Hippocampal formation (tissue), 2 donors: ENCODE results near the gene CD244.
"Not testable (repeated sequence)": the region's sequence is repeated elsewhere in the genome, so short reads cannot be mapped to it uniquely, and the experiment has no call there.

Source experiments
- DNase-seq, 2 donors: peaks; one replicate each; lab custom pipeline; 2025; lab: John Stamatoyannopoulos, UW

The CD244 gene

DNA sequence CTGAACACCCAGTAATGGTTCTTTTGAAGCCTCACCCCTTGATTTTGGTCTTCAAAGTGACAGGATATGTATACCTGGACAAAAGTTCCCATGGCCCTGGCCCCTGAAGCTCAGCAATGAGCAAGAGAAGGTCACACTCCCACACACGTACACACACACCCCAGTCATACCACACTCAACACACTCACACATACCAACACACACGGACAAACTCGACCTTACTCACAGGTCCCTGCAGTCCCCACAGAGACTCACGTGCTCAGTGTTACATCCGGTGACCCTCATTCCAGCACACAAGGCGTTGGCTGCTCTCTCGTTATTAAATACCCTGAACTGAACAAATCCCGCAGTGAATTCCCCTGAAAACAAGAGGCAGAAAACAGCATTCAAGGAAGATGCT, 16.4 kb upstream of the CD244 start:
- no peak for DNase-seq

DNA sequence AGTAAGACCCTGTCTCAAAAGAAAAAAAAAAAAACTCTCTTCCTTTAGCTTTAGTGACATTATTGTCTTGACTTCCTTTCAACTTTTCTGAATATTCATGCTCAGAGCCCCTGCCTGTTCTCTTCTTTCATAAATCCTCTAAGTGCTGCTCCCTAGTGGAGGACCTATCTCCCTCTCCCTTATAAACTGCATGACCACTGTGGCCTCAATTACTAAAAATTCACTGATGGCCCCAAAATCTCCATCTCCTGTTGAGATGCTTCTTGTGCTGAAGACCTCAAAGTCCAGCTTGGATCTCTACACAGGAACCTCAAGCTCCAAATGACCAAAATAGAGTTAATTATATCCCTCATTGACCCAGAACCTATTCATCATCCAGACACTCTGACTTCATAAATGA, 14.5 kb upstream of the CD244 start:
- DNase-seq: no peak

DNA sequence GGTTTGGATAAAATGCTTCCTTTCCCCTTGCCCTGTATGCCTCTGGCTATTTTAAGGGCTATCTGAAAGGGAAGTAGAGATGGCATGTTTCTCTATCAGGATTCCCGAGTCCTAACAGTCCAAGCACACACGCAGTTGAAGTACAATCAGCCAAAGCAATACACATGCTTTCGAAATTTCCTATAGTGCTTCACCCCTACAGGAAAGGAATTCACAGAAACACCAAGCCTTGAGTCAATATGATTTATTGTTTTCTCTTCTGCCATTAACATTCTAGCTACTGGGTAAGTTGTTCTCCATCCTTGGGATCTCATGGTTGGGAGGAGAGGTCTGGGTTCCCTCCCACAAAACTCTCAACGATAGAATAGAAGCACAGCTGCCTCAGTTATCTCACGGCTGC, 13.6 kb upstream of the CD244 start:
- DNase-seq: no peak

DNA sequence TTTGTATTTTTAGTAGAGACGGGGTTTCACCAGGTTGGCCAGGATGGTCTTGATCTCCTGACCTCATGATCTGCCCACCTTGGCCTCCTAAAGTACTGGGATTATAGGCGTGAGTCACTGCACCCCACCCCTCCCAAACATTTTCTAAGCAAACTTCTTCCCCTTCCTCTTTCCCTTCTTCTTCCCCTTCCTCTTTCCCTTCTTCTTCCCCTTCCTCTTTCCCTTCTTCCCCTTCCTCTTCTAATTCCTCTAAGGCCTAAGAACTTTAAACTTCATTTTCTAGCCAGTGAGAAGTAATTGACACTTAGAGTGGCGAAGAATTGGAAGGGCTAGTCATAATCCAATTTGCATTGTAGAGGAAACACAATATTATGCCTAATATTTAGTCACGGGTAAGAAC, 12.9 kb upstream of the CD244 start:
- DNase-seq: not testable (repeated sequence)

DNA sequence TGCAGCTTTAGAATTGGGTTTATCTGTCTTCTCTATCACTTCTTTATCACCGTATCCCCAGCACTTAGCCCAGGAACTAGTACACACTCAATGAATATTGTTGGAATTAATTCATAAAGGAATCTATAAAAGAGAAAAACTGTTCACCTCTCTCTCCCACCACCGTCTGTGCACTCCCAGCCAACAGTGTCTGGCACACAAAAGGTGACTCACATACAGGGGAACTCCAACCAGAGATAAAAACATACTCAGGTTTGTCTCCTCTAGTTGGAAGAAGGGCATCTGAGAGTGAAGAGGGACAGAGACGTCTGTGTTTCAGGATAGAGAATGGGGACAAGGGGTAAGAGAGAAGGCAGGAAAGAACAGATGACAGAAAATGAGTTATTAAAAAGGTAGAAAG, 12.2 kb upstream of the CD244 start:
- no peak for DNase-seq

DNA sequence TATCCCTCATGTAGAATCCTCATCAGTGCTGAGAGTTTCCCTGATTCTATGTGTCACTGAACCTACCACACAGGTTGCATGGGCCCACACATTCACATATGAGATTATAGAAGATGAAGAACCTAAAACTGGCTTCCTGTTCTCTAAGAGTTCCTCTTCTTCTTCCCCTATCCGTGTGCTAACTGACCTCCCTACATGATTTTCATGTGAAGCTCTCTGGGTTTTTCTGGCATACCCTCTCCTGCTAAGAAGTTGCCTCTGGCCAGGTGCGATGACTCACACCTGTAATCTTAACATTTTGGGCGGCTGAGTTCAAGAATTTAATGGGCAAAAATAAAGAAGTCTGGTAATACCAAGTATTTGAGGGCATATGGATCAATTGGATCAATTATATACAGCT, 5.5 kb upstream of the CD244 start:
- DNase-seq: no peak

DNA sequence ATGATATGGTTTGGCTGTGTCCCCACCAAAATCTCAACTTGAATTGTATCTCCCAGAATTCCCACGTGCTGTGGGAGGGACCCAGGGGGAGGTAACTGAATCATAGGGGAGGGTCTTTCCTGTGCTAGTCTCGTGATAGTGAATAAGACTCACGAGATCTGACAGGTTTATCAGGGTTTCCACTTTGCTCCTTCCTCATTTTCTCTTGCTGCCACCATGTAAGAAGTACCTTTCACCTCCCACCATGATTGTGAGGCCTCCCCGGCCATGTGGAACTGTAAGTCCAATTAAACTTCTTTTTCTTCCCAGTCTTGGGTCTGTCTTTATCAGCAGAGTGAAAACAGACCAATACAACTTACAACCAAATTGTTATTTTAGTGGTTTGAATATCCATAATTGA, 5.0 kb upstream of the CD244 start:
- DNase-seq: not testable (repeated sequence)

DNA sequence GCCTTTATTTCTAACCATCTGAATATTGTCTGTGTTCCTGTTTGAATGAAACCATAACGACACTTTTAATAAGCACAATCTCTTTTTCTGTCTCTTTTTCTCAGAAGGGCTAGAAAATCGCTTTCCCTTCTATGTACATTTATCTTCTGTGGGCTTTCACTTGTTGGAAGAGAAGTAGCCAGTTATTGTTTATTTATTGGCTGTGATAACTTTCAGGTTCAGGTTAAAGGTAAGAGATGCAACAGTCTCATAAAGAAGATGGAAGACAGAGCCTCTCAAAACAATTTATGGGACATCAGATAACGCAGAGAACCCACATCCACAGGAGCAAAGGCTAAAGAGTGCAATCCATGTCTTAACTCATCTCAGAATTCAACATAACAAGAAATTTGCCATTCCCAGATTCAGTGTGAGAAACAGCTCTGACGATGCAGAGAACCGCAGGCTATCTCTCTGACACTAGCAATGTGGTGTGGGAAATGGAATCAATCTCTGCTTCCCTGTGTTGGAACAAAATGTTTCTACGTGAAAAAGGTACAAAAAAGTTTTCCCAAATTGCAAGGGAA, 4.1 kb upstream of the CD244 start:
- no peak for DNase-seq

DNA sequence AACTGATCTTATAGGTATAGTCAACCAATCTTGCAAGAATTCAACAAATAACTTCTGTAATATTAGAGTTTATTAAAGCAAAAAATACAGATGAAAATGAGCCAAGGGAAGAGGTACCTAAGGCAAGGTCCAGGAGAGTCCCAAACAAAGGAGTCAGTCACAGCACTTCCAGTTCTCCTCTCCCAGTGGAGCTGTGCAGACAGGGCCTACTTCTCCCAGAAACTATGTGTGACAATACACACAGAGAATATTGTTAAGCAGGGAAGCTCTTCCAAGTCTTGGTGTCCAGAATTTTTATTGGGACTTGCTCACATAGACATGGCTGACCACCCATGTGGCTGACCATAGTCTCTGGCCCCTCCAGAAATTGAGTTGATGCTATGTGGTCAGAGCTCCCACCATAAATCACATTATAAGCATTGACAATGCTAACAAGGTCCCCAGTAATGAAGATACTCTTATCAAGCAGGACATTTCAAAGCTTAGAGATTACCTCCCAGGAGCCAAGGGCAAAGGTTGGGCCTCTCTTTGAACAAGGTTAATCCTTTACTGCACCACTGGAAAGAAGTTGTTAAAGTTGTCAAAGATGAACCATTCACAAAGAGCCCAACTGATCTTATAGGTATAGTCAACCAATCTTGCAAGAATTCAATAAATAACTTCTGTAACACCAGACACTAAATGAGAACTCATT, 3.5 kb upstream of the CD244 start:
- DNase-seq: no peak

DNA sequence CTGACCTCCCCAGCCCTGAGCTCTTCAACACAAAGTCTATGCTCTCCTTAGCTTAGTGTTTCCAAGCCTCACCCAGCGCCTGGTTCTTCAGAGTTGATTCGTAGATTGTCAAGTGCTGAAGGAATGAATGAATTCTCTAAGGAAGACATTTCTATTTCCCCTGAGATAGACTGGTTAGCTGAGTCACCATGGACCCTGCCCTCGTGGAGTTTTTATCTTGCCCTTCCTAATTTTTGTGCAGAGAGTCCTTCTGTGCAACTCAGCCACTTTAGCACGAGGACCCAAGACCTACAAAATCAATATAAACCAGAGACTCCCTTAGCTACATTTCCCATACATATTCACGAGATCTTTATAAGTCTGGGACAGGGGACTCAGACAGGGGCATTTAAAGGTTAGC, 2.6 kb upstream of the CD244 start:
- no peak for DNase-seq

DNA sequence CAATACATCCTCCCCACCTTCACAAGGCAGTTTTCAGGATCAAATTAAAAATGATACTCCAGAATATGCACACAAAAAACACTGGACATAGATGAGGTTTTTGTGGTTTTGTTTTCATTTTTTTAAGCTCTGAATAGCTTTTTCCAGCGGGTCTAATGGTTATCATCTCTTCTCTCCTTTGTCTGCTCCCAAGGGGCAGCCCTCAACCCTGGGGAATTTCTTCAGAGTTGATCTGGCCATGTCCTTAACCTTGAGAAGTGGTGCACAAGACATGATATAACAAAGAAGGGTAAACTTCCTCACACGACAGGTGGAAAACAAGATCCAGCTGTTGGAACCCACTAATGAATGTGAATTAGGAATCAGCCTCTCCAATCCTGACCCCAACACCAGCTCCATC, 1.5 kb upstream of the CD244 start:
- no peak for DNase-seq

DNA sequence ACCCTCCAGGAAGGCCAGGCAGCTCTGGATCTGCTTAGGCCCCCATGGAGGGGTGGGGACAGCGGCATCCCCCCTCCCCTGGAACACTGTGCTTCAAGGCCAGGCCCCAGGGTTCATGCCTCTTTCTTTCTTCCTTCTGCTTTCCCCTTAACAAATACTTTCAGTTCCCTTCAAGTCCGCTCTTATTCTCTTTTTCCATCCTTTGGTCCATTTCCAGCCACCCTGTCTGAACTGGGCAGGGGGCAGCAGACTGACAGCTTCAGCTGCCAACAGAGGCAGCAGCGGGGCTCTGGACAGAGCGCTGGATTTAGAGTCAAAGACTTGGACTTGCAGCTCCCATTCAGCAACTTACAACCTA, 1.1 kb upstream of the CD244 start:
- peak in 1 of 2 donors; percentile 16 for DNase-seq

DNA sequence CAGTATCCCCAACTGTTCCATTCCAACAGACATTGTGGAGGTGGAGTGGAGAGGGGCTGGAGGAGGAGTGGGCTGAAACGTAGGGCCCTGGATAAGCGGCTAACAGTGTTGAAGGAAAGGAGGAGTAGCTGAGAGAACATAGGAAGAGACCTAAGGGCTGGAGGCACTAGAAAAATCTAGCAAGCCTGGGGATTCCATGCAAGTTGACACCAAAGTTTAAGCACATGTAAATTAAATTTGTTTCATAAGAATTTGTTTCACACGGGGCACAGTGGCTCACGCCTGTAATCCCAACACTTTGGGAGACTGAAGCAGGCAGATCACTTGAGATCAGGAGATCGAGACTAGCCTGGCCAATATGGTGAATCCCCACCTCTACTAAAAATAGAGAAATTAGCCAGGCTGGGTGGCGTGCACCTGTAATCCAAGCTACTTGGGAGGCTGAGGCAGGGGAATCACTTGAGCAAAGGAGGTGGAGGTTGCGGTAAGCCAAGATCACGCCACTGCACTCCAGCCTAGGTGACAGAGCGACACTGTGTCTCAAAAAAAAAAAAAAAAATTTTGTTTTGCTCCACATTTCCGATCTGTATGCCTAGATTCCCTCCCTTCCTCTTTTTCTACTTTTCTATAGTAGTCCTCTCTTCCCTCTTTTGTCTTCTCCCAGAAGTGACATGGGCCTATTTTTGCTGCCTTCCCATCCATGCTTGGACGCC, 530 bp upstream of the CD244 start:
- no peak for DNase-seq

DNA sequence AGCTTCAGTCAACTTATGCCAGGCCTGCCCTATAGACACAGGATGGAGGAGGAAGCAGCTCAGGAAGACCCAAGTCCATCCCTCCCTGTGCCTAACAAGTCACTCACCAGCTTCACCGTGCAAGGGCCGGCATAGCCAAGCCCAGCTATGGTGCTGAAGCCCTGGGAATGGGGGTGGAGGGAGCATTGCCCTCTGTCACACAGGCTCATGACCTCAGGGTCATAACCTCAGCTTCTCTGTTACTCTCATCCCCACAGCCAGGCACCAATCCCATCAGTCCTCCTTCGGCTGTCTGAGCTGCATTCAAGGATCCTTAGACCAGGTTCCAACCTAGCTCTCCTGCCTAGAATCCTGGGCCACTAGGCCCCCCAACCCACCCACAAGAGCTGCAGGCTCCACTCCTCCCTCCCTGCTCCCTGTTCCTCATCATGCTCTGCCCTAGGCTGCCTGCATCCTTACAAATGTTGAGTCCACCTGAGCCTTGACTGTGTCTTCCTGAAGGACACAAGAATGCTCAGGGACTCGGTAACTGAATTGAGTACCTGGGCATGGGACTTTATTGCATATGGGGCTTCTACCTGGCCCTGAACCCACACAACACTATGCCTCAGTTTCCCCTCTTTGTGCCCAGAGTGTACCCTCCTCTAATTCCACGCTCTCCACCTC, 1.7 kb downstream of the CD244 start:
- no peak for DNase-seq

DNA sequence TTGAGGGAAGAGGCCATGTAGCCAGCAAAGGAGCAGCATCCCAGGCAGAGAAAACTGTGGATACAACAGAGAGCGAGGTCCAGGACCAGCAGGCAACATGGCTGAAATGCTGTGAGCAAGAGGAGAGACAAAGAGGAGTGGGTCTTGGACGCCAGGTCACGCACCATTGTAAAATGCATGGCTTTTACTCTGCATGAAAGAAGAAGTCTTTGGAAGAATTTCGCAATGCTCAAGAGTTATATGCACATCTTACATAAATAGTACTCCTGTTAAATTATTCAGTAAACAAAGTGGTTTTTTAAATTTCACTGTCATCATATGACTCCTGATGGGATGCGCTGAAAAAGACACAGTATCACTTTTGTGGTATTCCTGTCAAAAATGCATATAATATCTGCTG, 3.5 kb downstream of the CD244 start:
- DNase-seq: no peak

DNA sequence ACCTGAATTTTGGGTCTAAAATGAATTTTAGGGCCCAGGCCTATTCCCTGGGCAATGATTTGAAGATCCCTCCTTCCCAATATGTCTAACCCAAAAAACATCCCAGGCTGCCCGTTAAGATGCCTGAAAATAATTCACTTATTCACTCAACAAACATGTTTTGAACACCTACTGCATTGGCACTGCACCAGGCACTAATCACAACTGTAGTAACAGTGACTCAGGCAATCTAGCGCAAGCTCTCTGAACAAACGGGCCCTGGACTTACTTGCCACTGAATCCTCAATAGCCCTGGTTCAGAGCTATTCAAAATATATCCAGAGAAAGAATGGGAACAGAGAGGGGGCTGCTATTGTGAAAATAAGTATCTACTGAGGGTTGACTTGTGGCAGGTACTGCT, 4.2 kb downstream of the CD244 start:
- no peak for DNase-seq

DNA sequence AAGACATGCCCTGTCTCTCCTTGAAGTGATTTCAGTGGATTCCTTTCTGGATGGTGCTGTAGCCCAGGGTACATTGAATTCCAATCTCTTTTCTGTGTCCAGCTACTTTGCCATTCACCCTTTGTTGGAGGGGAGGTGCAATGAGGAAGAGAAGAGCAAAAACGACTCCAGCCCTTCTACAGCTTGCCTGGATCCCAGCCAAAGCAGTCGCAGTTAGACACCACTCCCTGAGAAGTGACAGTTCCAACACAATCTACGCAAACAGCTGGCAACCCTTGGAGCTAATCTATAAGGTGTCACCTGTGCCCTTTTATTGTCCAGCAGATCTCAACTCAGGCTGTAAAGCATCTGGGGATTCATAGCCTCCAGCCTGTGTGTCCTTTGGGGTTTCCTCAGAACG, 4.6 kb downstream of the CD244 start:
- DNase-seq: no peak

DNA sequence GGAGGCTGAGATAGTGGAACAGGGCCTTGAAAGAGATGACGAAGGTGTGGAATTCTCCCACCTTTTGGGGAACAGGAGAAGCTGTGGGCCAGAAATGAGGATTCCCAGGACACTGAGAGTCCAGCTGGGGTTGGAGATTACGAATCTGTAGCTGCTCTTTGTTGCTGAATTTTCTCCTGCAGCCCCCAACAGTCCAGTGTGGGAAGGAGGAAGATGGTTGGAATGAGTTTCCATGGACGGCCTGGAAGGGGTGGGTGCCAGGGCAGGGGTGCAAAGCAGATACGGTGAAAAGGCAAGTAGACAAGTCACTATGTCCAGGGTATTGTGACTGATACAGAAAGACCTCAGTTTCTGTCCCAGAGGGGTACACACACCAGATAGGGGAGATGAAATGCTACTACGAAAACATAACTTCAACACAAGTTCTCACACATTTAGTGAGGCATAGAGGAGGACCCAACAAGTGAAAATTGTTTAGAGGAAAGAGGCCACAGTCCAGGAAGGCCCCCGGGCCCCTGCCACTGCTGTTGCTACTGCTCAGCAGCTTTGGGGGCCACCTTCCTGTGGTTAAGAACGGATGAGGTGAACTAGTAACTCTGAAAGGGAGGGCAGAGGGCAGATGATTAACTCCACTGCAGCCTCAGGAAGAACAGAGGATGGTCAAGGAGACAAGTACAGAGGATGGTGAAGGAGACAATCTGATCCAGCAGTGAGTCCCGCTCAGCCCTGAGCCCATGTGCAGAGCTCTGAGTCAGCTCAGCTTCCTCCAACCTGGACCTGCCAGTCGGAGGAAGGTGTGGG, 7.3 kb downstream of the CD244 start:
- no peak for DNase-seq

DNA sequence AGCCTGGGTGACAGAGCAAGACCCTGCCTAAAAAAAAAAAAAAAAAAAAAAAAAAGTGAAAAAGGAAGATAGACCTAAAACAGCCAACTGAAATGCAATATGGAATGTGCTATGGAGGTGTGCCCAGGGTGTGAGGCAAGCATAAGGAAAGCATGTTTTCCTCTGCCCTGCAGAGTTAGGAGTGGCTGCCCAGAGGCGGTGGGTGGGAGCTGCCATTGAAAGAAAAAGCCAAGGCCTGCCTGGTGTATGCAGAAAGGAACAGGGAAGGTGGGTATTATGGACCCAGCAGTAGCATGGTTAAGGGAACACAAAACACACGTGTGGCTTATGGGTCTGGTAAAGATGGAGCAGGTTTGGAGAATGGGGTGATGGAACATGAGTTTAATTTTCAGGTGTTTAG, 8.9 kb downstream of the CD244 start:
- no peak for DNase-seq

DNA sequence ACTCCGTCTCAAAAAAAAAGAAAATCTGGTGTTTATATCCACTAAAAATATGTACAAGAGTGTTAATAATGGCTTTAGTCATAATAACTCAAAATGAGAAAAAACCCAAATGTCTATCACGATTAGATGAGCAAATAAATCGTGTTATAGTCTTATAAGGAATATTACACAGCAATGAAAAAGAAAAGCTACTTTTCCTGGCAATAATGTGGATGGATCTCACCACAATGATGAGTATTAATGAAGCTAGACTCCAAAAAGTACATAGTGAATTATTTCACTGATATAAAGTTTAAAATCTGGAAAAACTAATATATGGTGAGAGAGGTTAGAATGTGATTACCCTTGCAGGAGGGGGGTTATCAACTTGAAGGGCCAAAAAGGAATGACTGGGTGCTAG, 9.7 kb downstream of the CD244 start:
- DNase-seq: no peak

DNA sequence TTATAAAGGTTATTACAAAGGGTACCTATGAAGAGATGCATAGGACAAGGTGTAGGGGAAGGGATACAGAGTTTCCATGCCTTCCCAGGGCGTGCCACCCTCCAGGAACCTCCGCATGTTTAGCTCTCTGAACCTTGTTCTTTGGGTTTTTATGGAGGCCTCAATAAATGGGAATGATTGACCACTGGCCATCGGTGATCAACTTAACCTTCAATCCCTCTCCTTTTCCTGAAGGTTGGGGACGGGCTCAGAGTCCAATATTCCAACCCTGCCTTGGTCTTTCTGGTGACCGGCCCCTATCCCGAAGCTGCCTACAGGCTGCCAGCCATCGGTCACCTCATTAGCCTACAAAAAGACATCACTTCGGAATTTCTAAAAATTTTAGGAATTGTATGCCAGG, 11.7 kb downstream of the CD244 start:
- DNase-seq: no peak

DNA sequence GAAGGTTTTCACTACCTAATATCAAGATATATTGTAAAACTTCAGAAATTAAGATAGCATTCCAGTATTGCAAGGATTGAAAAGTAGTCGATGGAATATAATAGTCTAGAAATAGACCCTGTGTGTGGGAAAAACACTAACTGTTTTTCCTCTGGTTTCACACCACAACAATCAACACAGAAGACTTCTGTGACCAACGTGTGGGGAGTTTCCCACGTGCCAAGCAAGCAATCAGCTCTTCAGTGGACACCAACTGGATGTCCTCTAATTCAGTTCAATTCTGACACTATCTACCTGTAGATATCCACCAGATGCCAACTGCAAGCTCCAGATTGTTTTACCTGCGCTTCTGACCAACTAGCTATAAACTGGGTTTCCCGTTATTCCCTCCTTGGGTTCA, 12.1 kb downstream of the CD244 start:
- DNase-seq: no peak
